Effector memory CD4-positive, alpha-beta T cell (primary cell): Measurements from ENCODE around the gene OR6K2.
"Not testable (repeated sequence)": the region's sequence is repeated elsewhere in the genome, so short reads cannot be mapped to it uniquely, and the experiment has no call there.

ENCODE experiments used
- DNase-seq, 3 donors: peaks; one replicate each; pipeline ENCODE4 v3.0.0-alpha.2; 2020
- H3K27ac ChIP-seq: 2 replicates; pipeline ENCODE4 v1.7.0; 2013; ENCODE audit warnings: mild to moderate bottlenecking, low read length, moderate library complexity; ENCODE audit not compliant: insufficient read depth, poor library complexity, severe bottlenecking
- H3K27me3 ChIP-seq: replicated peaks from 2 replicates; pipeline ENCODE4 v1.7.0; 2013; ENCODE audit warnings: mild to moderate bottlenecking, low read length; ENCODE audit not compliant: insufficient read depth, control insufficient read depth, poor library complexity, severe bottlenecking
- H3K36me3 ChIP-seq: 2 replicates; pipeline ENCODE4 v1.7.0; 2013; ENCODE audit warnings: mild to moderate bottlenecking, low read length, moderate library complexity; ENCODE audit not compliant: control insufficient read depth, insufficient read depth
- H3K4me1 ChIP-seq: 2 replicates; pipeline ENCODE4 v1.7.0; 2013; ENCODE audit warnings: low read length, mild to moderate bottlenecking; ENCODE audit not compliant: control insufficient read depth, insufficient read depth, poor library complexity, severe bottlenecking
- H3K4me3 ChIP-seq: 2 replicates; pipeline ENCODE4 v1.7.0; 2013; ENCODE audit warnings: low read length, low read depth, mild to moderate bottlenecking; ENCODE audit not compliant: insufficient read depth, poor library complexity, severe bottlenecking
- H3K9me3 ChIP-seq: 2 replicates; pipeline ENCODE4 v1.7.0; 2013; ENCODE audit warnings: mild to moderate bottlenecking, low read length, moderate library complexity; ENCODE audit not compliant: control insufficient read depth

The OR6K2 gene

GRCh38 chr1:158716335-158716734 lies 15.9 kb upstream of the OR6K2 start:
- H3K4me3 ChIP-seq: no peak overlapping the region
- H3K36me3 ChIP-seq: no peaks in the 10 kb centered on the region
- H3K9me3 ChIP-seq: no peaks in the 10 kb centered on the region
- peaks cover 2% of the 10 kb centered on the region for H3K27me3 ChIP-seq
- no peak overlapping the region for H3K27ac ChIP-seq
- no peaks in the 10 kb centered on the region for H3K4me1 ChIP-seq
- no peak for DNase-seq

GRCh38 chr1:158714754-158715153 lies 14.3 kb upstream of the OR6K2 start:
- H3K36me3 ChIP-seq: no peaks in the 10 kb centered on the region
- no peaks in the 10 kb centered on the region for H3K9me3 ChIP-seq
- H3K4me3 ChIP-seq: no peak overlapping the region
- no peak overlapping the region for H3K27ac ChIP-seq
- H3K4me1 ChIP-seq: no peaks in the 10 kb centered on the region
- no peak for DNase-seq
- peaks cover 3% of the 10 kb centered on the region for H3K27me3 ChIP-seq

- no peak overlapping the region for H3K27ac ChIP-seq
These were observed 10.6 kb upstream of the OR6K2 start for GRCh38 chr1:158711098-158711497.

GRCh38 chr1:158706096-158706495 lies 5.6 kb upstream of the OR6K2 start:
- H3K27me3 ChIP-seq: no peaks in the 10 kb centered on the region
- H3K9me3 ChIP-seq: no peaks in the 10 kb centered on the region
- no peaks in the 10 kb centered on the region for H3K36me3 ChIP-seq
- no peak overlapping the region for H3K27ac ChIP-seq
- no peaks in the 10 kb centered on the region for H3K4me1 ChIP-seq
- H3K4me3 ChIP-seq: no peak overlapping the region
- no peak for DNase-seq

More at GRCh38 chr1:158711098-158711497, 10.6 kb upstream of the OR6K2 start:
- Histone ChIP-seq H3K4me1 (no peaks in the 10 kb centered on the region), H3K9me3 (no peaks in the 10 kb centered on the region), H3K36me3 (no peaks in the 10 kb centered on the region), H3K4me3 (no peak overlapping the region), H3K27me3 (peaks cover 3% of the 10 kb centered on the region)
- DNase-seq: no peak

GRCh38 chr1:158694596-158694995 lies 5.9 kb downstream of the OR6K2 start:
- Histone ChIP-seq H3K9me3 (no peaks in the 10 kb centered on the region), H3K27ac (no peak overlapping the region), H3K4me3 (no peak overlapping the region), H3K36me3 (no peaks in the 10 kb centered on the region), H3K27me3 (no peaks in the 10 kb centered on the region), H3K4me1 (no peaks in the 10 kb centered on the region)
- no peak for DNase-seq

- no peak for DNase-seq
- Histone ChIP-seq H3K4me3 (no peak overlapping the region), H3K4me1 (no peaks in the 10 kb centered on the region), H3K9me3 (no peaks in the 10 kb centered on the region), H3K27ac (no peak overlapping the region), H3K27me3 (no peaks in the 10 kb centered on the region), H3K36me3 (no peaks in the 10 kb centered on the region)
These were observed 8.1 kb downstream of the OR6K2 start for GRCh38 chr1:158692356-158692755.

- Histone ChIP-seq H3K9me3 (no peaks in the 10 kb centered on the region), H3K27ac (no peak overlapping the region), H3K27me3 (no peaks in the 10 kb centered on the region), H3K4me1 (no peaks in the 10 kb centered on the region), H3K36me3 (no peaks in the 10 kb centered on the region), H3K4me3 (no peak overlapping the region)
- no peak for DNase-seq
These were observed 8.5 kb downstream of the OR6K2 start for GRCh38 chr1:158691907-158692306.

- H3K27me3 ChIP-seq, H3K27ac ChIP-seq, H3K4me3 ChIP-seq, H3K9me3 ChIP-seq, DNase-seq, H3K36me3 ChIP-seq, H3K4me1 ChIP-seq: not testable (repeated sequence)
These were observed 9.3 kb downstream of the OR6K2 start for GRCh38 chr1:158691149-158691548.

GRCh38 chr1:158689875-158690274 lies 10.6 kb downstream of the OR6K2 start:
- no peak for DNase-seq
- Histone ChIP-seq H3K9me3 (no peaks in the 10 kb centered on the region), H3K27ac (no peak overlapping the region), H3K36me3 (no peaks in the 10 kb centered on the region), H3K4me1 (no peaks in the 10 kb centered on the region), H3K27me3 (peaks cover 3% of the 10 kb centered on the region), H3K4me3 (no peak overlapping the region)

- DNase-seq: no peak
- H3K9me3 ChIP-seq: no peaks in the 10 kb centered on the region
- no peaks in the 10 kb centered on the region for H3K4me1 ChIP-seq
- no peaks in the 10 kb centered on the region for H3K36me3 ChIP-seq
- no peak overlapping the region for H3K27ac ChIP-seq
- peaks cover 3% of the 10 kb centered on the region for H3K27me3 ChIP-seq
- H3K4me3 ChIP-seq: no peak overlapping the region
These were observed 11.3 kb downstream of the OR6K2 start for GRCh38 chr1:158689110-158689509.

- not testable (repeated sequence) for H3K4me1 ChIP-seq, DNase-seq, H3K4me3 ChIP-seq, H3K27ac ChIP-seq, H3K27me3 ChIP-seq, H3K36me3 ChIP-seq, H3K9me3 ChIP-seq
These were observed 12.1 kb downstream of the OR6K2 start for GRCh38 chr1:158688343-158688742.
